LNCAP (cell line): ENCODE data around the gene CCR6.

Experiments
- TF ChIP-seq, protein P1 (sequence below): fragments of 450-650 bp; IDR thresholded peaks from 2 replicates; pipeline ENCODE4 v1.5.1; 2017; ENCODE audit warnings: mild to moderate bottlenecking

The CCR6 gene

DNA sequence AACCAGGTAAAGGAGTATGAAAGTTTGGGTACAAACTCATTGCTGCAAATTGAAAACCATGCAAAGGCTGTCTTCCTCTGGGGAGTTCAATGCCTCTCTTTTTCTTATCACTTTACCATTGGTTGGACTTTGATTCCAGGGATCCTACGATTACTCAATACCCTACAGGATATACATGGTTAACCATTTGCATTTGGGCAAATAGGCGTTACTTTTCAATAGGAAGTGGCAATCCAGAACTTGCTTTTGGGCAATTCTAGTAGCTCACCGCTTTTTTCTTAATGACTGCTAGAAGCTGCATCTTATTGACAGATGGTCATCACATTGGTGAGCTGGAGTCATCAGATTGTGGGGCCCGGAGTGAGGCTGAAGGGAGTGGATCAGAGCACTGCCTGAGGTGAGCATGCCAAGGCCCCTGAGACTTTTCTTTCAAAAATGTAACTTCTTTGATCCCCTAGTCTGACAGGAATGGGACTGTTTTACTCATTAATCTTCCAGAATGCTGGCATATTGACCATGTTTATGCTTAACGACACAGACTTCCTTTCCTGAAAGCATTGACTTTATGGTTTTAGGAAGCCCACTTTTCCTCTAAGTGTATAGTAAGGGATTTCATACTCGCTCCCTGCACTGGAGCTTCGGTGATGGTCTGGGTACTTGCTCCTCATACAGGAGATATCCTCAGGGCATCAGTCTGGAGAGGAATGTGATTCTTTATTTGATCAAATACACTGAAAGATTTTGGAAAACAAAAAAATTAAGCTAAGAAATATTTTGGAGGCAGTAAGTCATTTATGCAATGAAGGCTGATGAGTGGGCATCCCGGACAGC is at the start of gene CCR6:
Gene CCR6 (plus strand): TSS at position 270 of the 831 bp plus-strand sequence. CDS start 13,039 bp downstream, outside the sequence.
- TF ChIP-seq, protein P1, sequence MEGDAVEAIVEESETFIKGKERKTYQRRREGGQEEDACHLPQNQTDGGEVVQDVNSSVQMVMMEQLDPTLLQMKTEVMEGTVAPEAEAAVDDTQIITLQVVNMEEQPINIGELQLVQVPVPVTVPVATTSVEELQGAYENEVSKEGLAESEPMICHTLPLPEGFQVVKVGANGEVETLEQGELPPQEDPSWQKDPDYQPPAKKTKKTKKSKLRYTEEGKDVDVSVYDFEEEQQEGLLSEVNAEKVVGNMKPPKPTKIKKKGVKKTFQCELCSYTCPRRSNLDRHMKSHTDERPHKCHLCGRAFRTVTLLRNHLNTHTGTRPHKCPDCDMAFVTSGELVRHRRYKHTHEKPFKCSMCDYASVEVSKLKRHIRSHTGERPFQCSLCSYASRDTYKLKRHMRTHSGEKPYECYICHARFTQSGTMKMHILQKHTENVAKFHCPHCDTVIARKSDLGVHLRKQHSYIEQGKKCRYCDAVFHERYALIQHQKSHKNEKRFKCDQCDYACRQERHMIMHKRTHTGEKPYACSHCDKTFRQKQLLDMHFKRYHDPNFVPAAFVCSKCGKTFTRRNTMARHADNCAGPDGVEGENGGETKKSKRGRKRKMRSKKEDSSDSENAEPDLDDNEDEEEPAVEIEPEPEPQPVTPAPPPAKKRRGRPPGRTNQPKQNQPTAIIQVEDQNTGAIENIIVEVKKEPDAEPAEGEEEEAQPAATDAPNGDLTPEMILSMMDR: no peak

DNA sequence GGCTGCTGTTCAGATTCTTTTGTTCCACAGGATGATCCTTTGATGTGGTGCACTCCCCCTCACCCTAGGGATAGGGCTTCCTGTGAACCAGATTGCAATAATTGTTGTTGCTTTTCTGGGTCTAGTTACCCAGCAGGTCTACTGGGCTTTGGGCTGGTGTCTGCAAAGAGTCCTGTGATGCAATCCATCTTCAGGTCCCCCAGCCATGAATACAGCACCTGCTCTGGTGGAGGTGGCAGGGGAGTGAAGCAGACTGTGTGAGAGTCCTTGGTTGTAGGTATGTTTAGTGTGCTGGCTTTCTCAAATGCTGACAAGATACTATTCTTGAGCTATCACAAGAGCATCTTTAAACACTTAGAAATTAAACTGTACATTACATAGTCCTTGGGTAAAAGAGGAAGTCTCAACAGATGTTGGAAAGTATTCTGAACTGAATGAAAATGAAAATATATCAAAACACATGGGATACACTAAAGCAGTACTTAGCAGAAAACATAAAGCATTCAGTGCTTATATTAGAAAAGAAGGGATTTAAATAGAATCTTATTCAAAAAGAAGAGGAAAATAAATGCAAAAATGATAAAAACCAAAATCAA is 49.1 kb upstream of the CCR6 start:
- TF ChIP-seq, protein P1: no peak

DNA sequence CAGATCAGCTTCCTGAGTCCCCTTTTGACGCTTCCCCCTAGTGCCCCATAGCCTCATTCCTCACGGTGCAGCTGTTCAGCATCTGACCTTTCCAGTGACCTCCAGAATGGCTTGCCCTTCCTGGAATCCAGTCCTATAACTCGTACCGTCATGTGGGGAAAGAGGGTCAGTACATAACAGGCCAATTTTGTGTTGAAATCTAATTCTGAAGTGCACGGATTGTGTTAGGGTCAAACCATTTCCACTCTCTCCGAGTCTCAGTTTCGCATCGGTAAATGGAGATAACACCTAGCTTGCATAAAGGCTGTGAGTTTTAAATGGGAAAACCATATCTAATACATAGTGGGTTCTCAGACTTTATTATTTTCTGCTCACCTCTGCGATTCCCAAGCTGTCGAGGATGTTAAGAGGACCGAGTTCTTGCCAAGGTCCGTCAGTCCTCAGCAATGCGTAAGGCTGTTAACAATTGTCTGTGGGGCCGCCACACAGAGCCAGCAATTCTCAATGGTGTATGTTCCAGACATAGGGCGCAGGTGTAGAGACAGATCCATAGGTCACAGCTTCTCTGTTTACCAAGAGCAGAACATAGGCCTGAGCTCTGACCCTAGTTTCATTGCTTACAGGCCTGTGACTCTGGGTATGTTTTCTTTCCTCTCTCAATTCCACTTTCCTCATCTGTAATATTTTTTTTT is 45.5 kb upstream of the CCR6 start:
- TF ChIP-seq, protein P1: no peak

DNA sequence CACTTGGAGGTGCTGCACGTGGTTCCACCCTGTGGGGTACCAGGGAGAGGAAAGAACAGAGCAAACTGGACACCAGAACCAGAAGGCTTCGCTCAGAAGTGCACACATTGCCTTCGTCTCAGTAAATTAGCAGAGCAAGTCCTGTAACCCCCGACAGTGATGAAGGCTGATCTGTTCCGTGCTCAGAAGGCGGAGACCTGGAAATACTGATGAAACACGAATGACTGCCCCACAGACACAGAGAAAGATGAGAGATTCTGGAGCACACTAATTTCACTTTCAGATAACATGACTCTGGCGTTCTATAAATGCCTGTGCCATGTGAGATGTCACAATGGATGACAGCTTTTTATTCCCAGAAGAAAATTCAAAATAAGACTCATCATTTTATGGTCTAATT is 44.2 kb upstream of the CCR6 start:
- TF ChIP-seq, protein P1: no peak

DNA sequence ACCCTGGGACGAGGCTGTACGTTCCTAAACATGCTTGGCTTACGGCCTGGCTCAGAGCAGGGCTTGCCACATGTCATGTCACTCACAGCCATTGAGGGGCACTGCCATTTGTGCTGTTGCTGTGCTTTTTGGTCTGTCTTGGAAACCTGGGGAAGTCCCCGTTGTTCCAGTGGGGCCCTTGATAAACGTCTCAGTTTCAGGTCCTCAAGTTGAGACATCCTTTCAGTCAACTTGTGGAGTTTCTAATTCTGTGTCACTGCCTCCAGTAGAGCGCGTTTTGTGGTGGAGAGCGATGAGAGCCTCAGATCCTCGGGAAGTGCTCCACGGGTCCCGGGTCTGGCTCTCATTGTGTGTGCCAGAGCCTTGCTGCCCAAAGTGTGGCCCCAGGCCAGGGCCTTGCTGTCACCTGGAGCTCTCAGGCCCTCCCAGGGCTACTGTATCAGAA is 43.0 kb upstream of the CCR6 start:
- TF ChIP-seq, protein P1: no peak

DNA sequence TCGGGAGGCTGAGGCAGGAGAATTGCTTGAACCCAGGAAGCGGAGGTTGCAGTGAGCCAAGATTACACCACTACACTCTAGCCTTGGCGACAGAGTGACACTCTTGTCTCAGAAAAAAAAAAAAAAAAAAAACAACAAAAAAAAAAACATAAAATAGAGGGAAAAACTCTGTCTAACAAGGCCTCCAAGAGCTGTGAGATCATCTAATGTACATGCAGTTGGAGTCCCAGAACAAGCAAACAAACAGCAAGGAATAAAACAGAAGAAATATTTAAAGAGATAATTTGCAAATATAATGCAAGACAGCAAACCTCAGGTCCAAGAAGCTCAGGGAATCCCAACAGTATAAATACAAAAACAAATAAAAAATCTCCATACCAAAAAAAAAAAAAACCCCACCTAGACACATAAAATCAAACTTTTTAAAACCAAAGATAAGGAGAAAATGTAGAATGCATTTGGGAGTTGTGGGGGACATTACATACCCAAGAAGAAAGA is 35.0 kb upstream of the CCR6 start:
- TF ChIP-seq, protein P1: no peak
